Fibroblast of villous mesenchyme (primary cell): ENCODE data around the gene ADRA1B. TPM values are rescaled to one million over a fixed set of nuclear protein-coding genes. Genes with fewer than 3 reads are reported as not detected.
A peak's percentile ranks its signal among the peaks of the same experiment; 100 is the strongest.

Experiments
- DNase-seq: peaks from one replicate; pipeline ENCODE4 v3.0.0-alpha.2; 2010; ENCODE audit warnings: low read depth
- H3K4me3 ChIP-seq: 2 replicates; pipeline ENCODE4 v1.5.1; 2011; ENCODE audit warnings: low read depth, mild to moderate bottlenecking, low read length
- total RNA-seq: library from RNA; depleted of rRNA; stranded (reverse); fragments of >200 nt; gene quantifications from 2 replicates; pipeline ENCODE4 v1.2.3, GENCODE V29; 2012
- TF ChIP-seq, protein P1 (sequence below): IDR thresholded peaks from 2 replicates; pipeline ENCODE4 v1.5.1; 2012; ENCODE audit warnings: low read depth, mild to moderate bottlenecking, low read length; ENCODE audit not compliant: insufficient read depth

ADRA1B gene
- total RNA-seq, 1 donor = 0.43 TPM

DNA sequence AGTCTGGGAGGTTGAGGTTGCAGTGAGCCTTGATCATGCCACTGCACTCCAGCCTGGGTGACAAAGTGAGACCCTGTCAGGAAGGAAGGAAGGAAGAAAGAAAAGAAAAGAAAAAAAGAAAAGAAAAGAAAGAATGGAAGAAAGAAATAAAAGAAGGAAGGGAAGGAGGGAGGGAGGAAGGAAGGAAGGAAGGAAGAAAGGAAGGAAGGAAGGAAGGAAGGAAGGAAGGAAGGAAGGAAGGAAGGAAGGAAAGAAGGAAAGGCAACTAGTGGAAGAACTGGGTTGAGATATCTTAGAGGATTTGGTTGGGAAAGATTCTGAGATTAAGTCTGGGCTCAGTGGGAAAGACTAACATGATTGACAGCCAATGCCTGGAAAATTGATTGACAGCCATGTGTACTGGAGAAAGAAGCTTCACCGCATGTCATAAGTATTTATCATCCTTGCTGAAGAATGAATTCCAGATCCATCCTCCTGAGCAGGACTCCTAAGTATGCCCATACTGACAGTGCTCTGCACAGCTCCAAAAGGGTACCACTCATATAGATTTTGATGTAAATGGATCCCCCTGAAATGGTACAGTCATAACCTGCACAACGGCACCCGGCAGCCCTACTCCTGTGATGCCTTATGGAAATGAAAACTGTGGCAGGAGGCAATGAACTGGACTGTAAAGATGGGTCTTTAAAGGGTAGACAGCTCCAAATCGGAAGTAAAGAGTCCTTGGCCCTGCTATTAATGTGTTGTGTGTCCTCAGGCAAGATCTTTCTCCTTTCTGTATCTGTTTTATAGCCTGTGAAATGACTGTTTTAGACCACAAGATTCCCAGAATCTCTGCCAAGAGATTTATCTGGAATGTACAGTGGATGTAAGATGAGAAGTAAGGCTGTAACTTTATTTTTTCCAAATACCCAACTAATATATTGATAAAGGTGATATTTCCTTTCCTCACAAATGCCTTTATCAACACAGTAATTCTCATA lies 16.9 kb upstream of the ADRA1B start:
- peak; percentile 81 for DNase-seq
- TF ChIP-seq, protein P1, sequence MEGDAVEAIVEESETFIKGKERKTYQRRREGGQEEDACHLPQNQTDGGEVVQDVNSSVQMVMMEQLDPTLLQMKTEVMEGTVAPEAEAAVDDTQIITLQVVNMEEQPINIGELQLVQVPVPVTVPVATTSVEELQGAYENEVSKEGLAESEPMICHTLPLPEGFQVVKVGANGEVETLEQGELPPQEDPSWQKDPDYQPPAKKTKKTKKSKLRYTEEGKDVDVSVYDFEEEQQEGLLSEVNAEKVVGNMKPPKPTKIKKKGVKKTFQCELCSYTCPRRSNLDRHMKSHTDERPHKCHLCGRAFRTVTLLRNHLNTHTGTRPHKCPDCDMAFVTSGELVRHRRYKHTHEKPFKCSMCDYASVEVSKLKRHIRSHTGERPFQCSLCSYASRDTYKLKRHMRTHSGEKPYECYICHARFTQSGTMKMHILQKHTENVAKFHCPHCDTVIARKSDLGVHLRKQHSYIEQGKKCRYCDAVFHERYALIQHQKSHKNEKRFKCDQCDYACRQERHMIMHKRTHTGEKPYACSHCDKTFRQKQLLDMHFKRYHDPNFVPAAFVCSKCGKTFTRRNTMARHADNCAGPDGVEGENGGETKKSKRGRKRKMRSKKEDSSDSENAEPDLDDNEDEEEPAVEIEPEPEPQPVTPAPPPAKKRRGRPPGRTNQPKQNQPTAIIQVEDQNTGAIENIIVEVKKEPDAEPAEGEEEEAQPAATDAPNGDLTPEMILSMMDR = no peak
- no peak overlapping the region for H3K4me3 ChIP-seq

DNA sequence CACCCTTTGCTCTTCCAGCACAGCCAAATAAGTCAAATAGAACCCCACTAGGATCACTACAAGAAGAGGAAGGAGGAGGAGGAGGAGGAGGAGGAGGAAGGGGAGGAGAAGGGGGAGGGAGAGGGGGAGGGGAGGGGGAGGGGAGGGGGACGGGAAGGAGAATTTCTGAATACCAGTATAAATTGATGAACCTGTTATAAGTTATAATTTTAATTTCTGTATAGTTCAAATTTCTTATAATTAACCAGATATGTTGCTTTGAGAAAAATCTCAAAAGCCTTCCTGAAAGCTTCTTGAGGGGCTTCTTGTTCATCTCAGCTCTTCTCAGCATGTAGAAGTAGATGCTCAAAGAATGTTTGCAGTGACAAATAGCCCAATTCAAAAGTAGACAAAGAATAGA lies 15.0 kb upstream of the ADRA1B start:
- TF ChIP-seq, protein P1 = no peak
- DNase-seq = no peak
- no peak overlapping the region for H3K4me3 ChIP-seq

DNA sequence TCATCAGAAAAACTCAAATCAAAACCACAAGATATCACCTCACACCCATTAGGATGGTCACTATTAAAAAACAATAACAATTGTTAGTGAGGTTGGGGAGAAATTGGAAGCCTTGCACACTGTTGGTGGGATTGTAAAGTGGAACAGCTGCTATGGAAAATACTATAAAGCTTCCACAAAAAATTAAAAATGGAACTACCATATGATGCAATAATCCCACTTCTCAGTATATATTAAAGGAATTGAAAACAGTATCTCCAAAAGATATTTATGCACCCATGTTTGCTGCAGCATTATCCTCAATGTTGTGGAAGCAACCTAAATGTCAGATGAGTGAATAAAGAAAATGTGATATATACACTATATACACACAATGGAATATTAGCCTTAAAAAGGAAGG lies 14.5 kb upstream of the ADRA1B start:
- TF ChIP-seq, protein P1 = no peak
- no peak for DNase-seq
- H3K4me3 ChIP-seq = no peak overlapping the region

DNA sequence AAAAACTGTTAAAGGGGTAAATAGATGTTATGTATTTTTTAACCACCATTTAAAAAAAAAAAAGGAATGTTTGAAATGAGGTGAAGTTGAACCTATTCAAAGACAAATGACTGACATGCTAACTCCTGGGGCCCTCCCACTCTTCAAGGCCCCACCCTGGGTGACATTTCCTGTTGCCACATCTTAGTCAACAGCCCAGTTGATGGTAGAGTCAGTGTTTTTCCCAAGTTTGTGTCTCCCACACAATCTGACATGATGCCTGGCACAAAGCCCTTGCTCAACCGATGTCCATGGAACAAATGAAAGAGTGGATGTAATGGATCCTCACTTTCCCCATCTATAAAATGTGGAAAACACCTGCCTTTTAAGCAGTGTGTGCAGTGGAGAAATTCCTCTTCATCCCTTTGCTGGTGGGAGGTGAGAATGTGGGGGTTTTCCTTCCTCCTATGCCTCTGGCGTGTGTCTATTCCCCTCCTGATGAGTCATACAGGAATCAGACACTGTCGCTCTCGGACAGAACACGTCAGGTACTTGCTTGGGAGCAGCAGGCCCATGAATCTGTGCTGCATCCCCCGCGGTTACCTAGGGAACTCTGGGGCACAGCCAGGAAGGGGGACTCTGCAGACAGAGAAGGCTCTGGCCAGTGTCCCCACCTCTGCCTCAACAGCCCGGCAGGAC lies 13.7 kb upstream of the ADRA1B start:
- no peak overlapping the region for H3K4me3 ChIP-seq
- TF ChIP-seq, protein P1 = no peak
- peak; percentile 45 for DNase-seq

DNA sequence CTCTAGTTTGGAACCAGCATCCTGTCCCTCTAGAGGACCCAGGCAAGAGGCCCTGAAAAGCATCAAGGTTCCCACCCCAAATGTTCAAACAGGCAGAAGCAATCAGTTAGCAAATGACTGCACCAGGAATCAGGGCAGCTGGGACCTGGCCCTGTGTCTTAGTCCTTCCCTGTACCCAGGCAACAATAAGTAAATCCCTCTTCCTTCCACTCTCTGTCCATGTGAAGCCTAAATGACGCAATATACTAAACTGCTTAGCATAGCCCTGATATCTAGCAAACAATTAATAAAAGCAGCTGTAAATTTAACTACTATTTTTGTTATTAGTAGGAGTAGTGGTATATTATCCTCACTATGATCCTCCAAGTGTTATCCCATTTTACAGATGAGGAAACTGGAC lies 13.2 kb upstream of the ADRA1B start:
- TF ChIP-seq, protein P1 = no peak
- peak; percentile 23 for DNase-seq
- no peak overlapping the region for H3K4me3 ChIP-seq

DNA sequence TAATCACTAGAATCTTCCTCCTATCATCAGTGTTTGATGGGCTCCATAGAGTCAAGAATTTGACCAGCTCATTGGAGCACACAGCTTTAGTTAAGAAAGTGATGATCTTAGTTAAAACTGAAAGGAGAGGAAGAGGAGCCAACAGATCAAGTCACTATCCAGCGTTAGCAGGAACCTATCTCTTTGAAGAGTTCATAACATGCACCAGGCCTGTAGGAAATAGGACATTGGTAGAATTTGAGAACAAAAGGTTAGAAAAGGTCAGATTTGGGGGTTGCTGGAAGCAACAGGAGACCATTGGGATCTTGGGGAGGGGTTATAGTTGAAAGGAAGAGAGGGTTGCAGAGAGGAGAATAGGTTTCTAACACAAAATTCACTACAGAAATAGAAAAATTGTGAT lies 11.4 kb upstream of the ADRA1B start:
- H3K4me3 ChIP-seq = no peak overlapping the region
- no peak for DNase-seq
- TF ChIP-seq, protein P1 = no peak
